NCI-H1694 treated with DMSO at 0.1 percent for 48 hours (cell line): ENCODE measurements around the gene SH3BP2.
A peak's percentile ranks its signal among the peaks of the same experiment; 100 is the strongest.

Experiments used
- DNase-seq: peaks from one replicate; lab custom pipeline; 2025; lab: John Stamatoyannopoulos, UW

SH3BP2 gene

GRCh38 chr4:2832981-2833670 lies 40.2 kb downstream of the SH3BP2 start:
- DNase-seq: no peak

- DNase-seq: no peak
Observed at GRCh38 chr4:2833671-2834000, 40.8 kb downstream of the SH3BP2 start.

- DNase-seq: no peak
Observed at GRCh38 chr4:2834001-2834921, 41.4 kb downstream of the SH3BP2 start.

- DNase-seq: no peak
Observed at GRCh38 chr4:2835978-2836377, 43.1 kb downstream of the SH3BP2 start.

GRCh38 chr4:2836391-2836859 lies 43.5 kb downstream of the SH3BP2 start:
- no peak for DNase-seq

GRCh38 chr4:2837110-2837903 lies 44.4 kb downstream of the SH3BP2 start:
- DNase-seq: no peak

GRCh38 chr4:2837904-2838496 lies 45.1 kb downstream of the SH3BP2 start:
- DNase-seq: no peak

- no peak for DNase-seq
Observed at GRCh38 chr4:2839060-2839459, 46.2 kb downstream of the SH3BP2 start.

- no peak for DNase-seq
Observed at GRCh38 chr4:2842687-2843262, 49.9 kb downstream of the SH3BP2 start.

- DNase-seq: peak; percentile 44
Observed at GRCh38 chr4:2843263-2843940, 50.5 kb downstream of the SH3BP2 start, which contains the start of gene ADD1. Gene ADD1, plus strand, starts transcription at chr4:2843844. Its CDS starts 32,072 bp downstream, at chr4:2875916.

GRCh38 chr4:2843941-2844584 lies 51.2 kb downstream of the SH3BP2 start:
- DNase-seq: no peak

- DNase-seq: no peak
Observed at GRCh38 chr4:2846172-2846571, 53.3 kb downstream of the SH3BP2 start.

GRCh38 chr4:2847302-2847871 lies 54.5 kb downstream of the SH3BP2 start:
- DNase-seq: no peak

- DNase-seq: no peak
Observed at GRCh38 chr4:2848449-2848848, 55.6 kb downstream of the SH3BP2 start.

GRCh38 chr4:2849267-2850152 lies 56.6 kb downstream of the SH3BP2 start:
- DNase-seq: no peak

GRCh38 chr4:2850966-2851798 lies 58.3 kb downstream of the SH3BP2 start:
- no peak for DNase-seq

GRCh38 chr4:2852481-2852921 lies 59.6 kb downstream of the SH3BP2 start:
- DNase-seq: no peak

GRCh38 chr4:2855584-2855983 lies 62.7 kb downstream of the SH3BP2 start:
- DNase-seq: no peak
